ENCODE measurements around the gene WNT2B. TPM values are rescaled to one million over a fixed set of nuclear protein-coding genes. Genes with fewer than 3 reads are reported as not detected.

The WNT2B gene
- total and polyA plus RNA-seq, 10 of the 15 experiments (the other 5 are each of a cell fraction or from before 2014, with no cell fraction given) = 0.02 to 1.1 (median 0.14) TPM

DNA sequence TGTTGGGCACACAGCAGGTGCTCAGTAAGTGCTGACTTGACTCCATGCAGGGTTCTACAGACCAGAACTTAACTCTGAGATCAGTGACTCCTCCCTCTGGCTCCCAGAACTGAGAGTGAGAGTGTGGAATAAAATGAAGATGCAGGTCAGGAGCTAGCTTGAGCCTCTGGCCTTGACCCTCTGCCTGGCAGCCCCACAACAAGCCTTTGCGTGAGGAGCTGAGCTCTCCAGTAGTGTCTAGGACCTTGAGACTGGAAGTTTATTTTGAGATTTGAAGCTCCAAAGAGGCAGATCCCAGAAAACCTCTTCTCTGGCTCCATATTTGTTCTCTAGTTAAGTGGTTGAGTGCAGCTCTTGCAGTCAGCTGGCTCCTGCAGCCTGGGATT lies 3.4 kb upstream of the WNT2B start:
- H3K27ac ChIP-seq (ENCODE audit: control insufficient read depth, insufficient read depth) = no peak overlapping the region
- POLR2A ChIA-PET = no interaction called here
- SMC1A ChIA-PET (ENCODE audit: uncharacterized antibody, unreplicated experiment) = no interaction called here
- CTCF ChIA-PET = interaction anchor here (0.6 to 2.1 kb wide), 6 partner anchors 13 to 203 kb away, joined by 3 to 8 read pairs (median 5); no protein-coding TSS in a partner anchor
- intact Hi-C loops (cut with micrococcal nuclease; ENCODE audit: unreplicated experiment) (no loop called here), in situ Hi-C loops (cut with MboI) (no loop called here)
- peaks cover 8% of the 10 kb centered on the region; the same call in 1 of the 2 replicates for H3K4me1 ChIP-seq (ENCODE audit: control insufficient read depth, insufficient read depth, low read length)
- TF ChIP-seq TBL1XR1 (IDR thresholded peaks at IDR 0.05; ENCODE audit: low read depth, low read length) (no peak), GABPA (IDR thresholded peaks at IDR 0.05; ENCODE audit: low read depth) (no peak), CBFB (IDR thresholded peaks at IDR 0.05; ENCODE audit: low read depth) (no peak), EZH2 (IDR thresholded peaks at IDR 0.05; ENCODE audit: borderline replicate concordance, control insufficient read depth, low read depth, low read length) (no peak), ATF7 (IDR thresholded peaks at IDR 0.05; ENCODE audit: low read depth) (no peak), ZNF622 (IDR thresholded peaks at IDR 0.05) (no peak), ZSCAN29 (IDR thresholded peaks at IDR 0.05) (no peak), NFXL1 (IDR thresholded peaks at IDR 0.05; ENCODE audit: borderline replicate concordance) (no peak), TCF12 (IDR thresholded peaks at IDR 0.05; ENCODE audit: low read depth, low read length) (no peak), SREBF2 (IDR thresholded peaks at IDR 0.05; ENCODE audit: low read length) (no peak)
- no peaks in the 10 kb centered on the region for H3K36me3 ChIP-seq (ENCODE audit: control insufficient read depth in 2 of 2, insufficient read depth in 2 of 2, low read length in 1 of 2)
- no peak overlapping the region for H3K4me2 ChIP-seq (ENCODE audit: control insufficient read depth, insufficient read depth)
- H3K9ac ChIP-seq (ENCODE audit: control insufficient read depth, insufficient read depth, low read length) = no peak overlapping the region
- H3K9me3 ChIP-seq (replicated peaks; ENCODE audit: control insufficient read depth, insufficient read depth, low read length) = no peaks in the 10 kb centered on the region
- H3K27me3 ChIP-seq (replicated peaks in 1 of 2; ENCODE audit: control insufficient read depth in 2 of 2, insufficient read depth in 2 of 2, low read length in 1 of 2) = peaks cover 5 to 15% of the 10 kb centered on the region in 2 experiments
- RAD21 ChIA-PET (ENCODE audit: unreplicated experiment) = interaction anchor here (0.8 to 2.6 kb wide), 2 partner anchors 114 to 149 kb away, joined by 3 to 7 read pairs; no protein-coding TSS in a partner anchor
- BruUV-seq (replicated peaks) = no TSS peak
- DNase-seq (ENCODE audit: low read depth, low spot score) (no peak), FAIRE-seq (no peak), ATAC-seq (no peak)
- no peak overlapping the region for H3K4me3 ChIP-seq
- H3K79me2 ChIP-seq (ENCODE audit: control insufficient read depth, insufficient read depth, low read length) = no peaks in the 10 kb centered on the region
- H4K20me1 ChIP-seq (ENCODE audit: control insufficient read depth, insufficient read depth) = no peaks in the 10 kb centered on the region
- no peak overlapping the region for H2AFZ ChIP-seq (ENCODE audit: control insufficient read depth, low read depth, low read length)
- 76% methylated on average over 1 of the region's 1 CpG for WGBS (ENCODE audit: insufficient coverage, insufficient replicate concordance, low lambda C conversion rate, missing lambda C conversion rate)
